Measurements from ENCODE around the gene NUP37.

DNA sequence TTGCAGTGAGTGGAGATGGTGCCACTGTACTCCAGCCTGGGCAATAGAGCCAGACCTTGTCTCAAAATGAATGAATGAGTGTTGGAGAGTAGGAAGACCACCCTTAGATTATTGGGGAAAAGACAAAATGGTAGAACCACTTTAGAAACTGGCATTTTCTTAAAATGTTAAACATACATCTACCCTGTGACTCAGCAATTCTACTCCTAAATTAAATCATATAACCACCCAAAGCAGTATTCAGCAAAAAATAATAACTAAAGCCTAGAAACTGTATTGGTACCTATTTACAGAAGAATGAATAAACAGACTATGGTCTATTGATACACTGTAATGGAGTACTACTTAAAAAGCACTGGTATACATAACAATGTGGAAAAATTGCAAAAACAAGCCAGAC, 9.1 kb downstream of the NUP37 start:
- TF ChIP-seq, protein P1, sequence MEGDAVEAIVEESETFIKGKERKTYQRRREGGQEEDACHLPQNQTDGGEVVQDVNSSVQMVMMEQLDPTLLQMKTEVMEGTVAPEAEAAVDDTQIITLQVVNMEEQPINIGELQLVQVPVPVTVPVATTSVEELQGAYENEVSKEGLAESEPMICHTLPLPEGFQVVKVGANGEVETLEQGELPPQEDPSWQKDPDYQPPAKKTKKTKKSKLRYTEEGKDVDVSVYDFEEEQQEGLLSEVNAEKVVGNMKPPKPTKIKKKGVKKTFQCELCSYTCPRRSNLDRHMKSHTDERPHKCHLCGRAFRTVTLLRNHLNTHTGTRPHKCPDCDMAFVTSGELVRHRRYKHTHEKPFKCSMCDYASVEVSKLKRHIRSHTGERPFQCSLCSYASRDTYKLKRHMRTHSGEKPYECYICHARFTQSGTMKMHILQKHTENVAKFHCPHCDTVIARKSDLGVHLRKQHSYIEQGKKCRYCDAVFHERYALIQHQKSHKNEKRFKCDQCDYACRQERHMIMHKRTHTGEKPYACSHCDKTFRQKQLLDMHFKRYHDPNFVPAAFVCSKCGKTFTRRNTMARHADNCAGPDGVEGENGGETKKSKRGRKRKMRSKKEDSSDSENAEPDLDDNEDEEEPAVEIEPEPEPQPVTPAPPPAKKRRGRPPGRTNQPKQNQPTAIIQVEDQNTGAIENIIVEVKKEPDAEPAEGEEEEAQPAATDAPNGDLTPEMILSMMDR (conservative IDR thresholded peaks at IDR 0.05) = no peak
- TF ChIP-seq EZH2 (IDR thresholded peaks at IDR 0.05; ENCODE audit: low read depth) = no peak

Measured in PC-9 (cell line).